WI38 (cell line): ENCODE data around the gene GTF2H4.
"Not testable (repeated sequence)": the region's sequence is repeated elsewhere in the genome, so short reads cannot be mapped to it uniquely, and the experiment has no call there.

Experiments used
- H3K4me3 ChIP-seq: 2 replicates; pipeline ENCODE4 v1.5.1; 2011; ENCODE audit warnings: low read depth, mild to moderate bottlenecking, control low read depth, low read length
- CTCF ChIP-seq: IDR thresholded peaks from 2 replicates; pipeline ENCODE4 v1.5.1; 2012; ENCODE audit warnings: low read depth, mild to moderate bottlenecking, control low read depth, low read length

GTF2H4 gene

GRCh38 chr6:30871592-30872183 is 36.3 kb upstream of the GTF2H4 start:
- no peak for TF ChIP-seq CTCF
- H3K4me3 ChIP-seq, result no peak overlapping the region

GRCh38 chr6:30873137-30873640 is 34.8 kb upstream of the GTF2H4 start:
- H3K4me3 ChIP-seq, result no peak overlapping the region
- TF ChIP-seq CTCF, result no peak

- not testable (repeated sequence) for H3K4me3 ChIP-seq
These were observed 34.2 kb upstream of the GTF2H4 start for GRCh38 chr6:30873795-30874194.

- H3K4me3 ChIP-seq, result no peak overlapping the region
- TF ChIP-seq CTCF, result no peak
These were observed 32.6 kb upstream of the GTF2H4 start for GRCh38 chr6:30875244-30876038.

- no peak for TF ChIP-seq CTCF
- no peak overlapping the region for H3K4me3 ChIP-seq
These were observed 31.8 kb upstream of the GTF2H4 start for GRCh38 chr6:30876039-30876730.

GRCh38 chr6:30877419-30878262 is 30.4 kb upstream of the GTF2H4 start:
- H3K4me3 ChIP-seq, result peak overlapping the region; percentile 24
- TF ChIP-seq CTCF, result peak; percentile 78
